HUES64 (cell line): ENCODE results near the gene AGA.

Experiments
- H3K27ac ChIP-seq: 2 replicates; pipeline ENCODE4 v1.7.0; 2013; ENCODE audit warnings: low read depth, low read length, inconsistent platforms
- H3K27me3 ChIP-seq: 2 replicates; pipeline ENCODE4 v1.6.1; 2013; ENCODE audit warnings: mild to moderate bottlenecking, low read length; ENCODE audit not compliant: insufficient read depth
- H3K36me3 ChIP-seq: 2 replicates; pipeline ENCODE4 v1.6.1; 2013; ENCODE audit warnings: mild to moderate bottlenecking, low read length; ENCODE audit not compliant: insufficient read depth
- H3K4me1 ChIP-seq: 2 replicates; pipeline ENCODE4 v1.6.1; 2013; ENCODE audit warnings: mild to moderate bottlenecking, low read length, moderate library complexity; ENCODE audit not compliant: insufficient read depth
- H3K4me3 ChIP-seq: 2 replicates; pipeline ENCODE4 v1.5.1; 2013; ENCODE audit warnings: mild to moderate bottlenecking, low read length, moderate library complexity
- H3K9ac ChIP-seq: 2 replicates; pipeline ENCODE4 v1.6.1; 2013; ENCODE audit warnings: mild to moderate bottlenecking, low read depth, low read length
- H3K9me3 ChIP-seq: 2 replicates; pipeline ENCODE4 v1.6.1; 2013; ENCODE audit warnings: low read depth, low read length; ENCODE audit not compliant: insufficient read depth
- WGBS: fragments of 150-250, 120-280 bp; methylation state at CpG from one replicate; pipeline ENCODE4 v1.1.7; 2013; ENCODE audit warnings: missing lambda C conversion rate; 5-methylcytosine and 5-hydroxymethylcytosine counted together

AGA gene

DNA sequence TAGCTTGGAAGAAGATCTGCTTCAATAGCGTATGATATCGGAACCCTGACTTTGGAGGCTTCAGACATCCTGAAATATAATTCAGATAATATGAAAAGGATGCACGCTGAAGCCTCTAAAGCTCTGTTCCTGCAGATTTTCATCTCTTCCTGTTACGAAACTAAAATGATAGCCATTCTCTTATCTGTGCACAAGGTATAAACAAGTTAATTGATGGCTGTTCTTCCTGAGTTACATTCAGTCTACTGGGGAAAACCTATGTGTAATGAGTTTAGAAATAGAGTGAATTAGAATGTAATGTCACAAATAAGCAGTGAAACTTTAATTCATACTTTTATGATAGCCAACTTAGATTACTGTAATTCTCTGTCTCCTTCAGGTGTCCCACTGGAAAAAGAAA lies 36.8 kb upstream of the AGA start:
- H3K4me3 ChIP-seq: no peak overlapping the region
- 75% methylated on average over 4 of the region's 4 CpGs for WGBS

DNA sequence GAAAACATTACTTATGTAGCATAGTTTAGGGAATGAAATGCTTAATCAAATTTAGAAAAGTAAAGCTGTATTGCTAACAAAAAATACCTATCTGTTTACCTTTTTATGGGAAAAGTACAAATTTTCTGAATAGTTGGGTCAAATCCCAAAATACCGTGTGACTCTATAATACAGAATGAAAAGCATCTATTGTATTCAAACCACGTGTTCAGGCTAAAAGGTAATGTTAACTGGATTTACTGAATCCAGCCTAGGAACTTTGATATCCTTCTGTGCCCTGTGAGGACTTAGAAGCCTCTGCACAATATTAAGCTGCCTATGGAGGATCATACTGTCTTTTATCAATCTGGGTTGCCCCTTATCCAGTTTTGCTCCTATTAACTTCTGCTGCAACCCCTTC lies 36.3 kb upstream of the AGA start:
- WGBS: 84% methylated on average over 2 of the region's 2 CpGs
- H3K27ac ChIP-seq: no peak overlapping the region
- H3K9ac ChIP-seq: no peak overlapping the region
- H3K9me3 ChIP-seq: no peaks in the 10 kb centered on the region
- H3K4me3 ChIP-seq: no peak overlapping the region
- H3K27me3 ChIP-seq: no peaks in the 10 kb centered on the region
- H3K4me1 ChIP-seq: peaks cover 2% of the 10 kb centered on the region; the same call in 1 of the 2 replicates
- H3K36me3 ChIP-seq: no peaks in the 10 kb centered on the region

More for the DNA sequence above, 36.8 kb upstream of the AGA start:
- no peak overlapping the region for H3K27ac ChIP-seq
- H3K9ac ChIP-seq: no peak overlapping the region
- no peaks in the 10 kb centered on the region for H3K9me3 ChIP-seq
- H3K4me1 ChIP-seq: peaks cover 8% of the 10 kb centered on the region
- H3K27me3 ChIP-seq: no peaks in the 10 kb centered on the region
- no peaks in the 10 kb centered on the region for H3K36me3 ChIP-seq

DNA sequence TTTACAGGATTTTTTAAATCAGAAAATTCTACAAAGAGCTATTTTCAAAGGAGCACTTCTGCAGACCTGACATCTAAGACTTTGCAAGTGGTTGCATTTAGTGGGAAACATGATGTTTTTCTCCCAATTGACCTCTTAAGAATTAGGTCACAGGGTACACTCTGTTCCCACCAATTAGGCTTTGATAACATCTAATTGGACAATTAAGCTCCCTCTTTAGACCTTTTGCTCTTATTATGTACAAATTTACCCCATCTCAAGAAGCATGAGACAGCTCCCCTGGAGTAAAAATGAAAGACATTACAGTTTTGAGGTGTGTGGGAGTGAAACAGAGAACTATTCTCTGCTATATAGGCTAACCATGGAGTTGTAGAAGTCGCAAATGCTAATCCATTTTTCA lies 31.8 kb upstream of the AGA start:
- no peak overlapping the region for H3K27ac ChIP-seq
- no peak overlapping the region for H3K9ac ChIP-seq
- H3K4me3 ChIP-seq: no peak overlapping the region
- H3K4me1 ChIP-seq: no peaks in the 10 kb centered on the region
- H3K27me3 ChIP-seq: no peaks in the 10 kb centered on the region
- 97% methylated on average over 1 of the region's 1 CpG for whole genome bisulfite sequencing
- no peaks in the 10 kb centered on the region for H3K9me3 ChIP-seq
- H3K36me3 ChIP-seq: no peaks in the 10 kb centered on the region

DNA sequence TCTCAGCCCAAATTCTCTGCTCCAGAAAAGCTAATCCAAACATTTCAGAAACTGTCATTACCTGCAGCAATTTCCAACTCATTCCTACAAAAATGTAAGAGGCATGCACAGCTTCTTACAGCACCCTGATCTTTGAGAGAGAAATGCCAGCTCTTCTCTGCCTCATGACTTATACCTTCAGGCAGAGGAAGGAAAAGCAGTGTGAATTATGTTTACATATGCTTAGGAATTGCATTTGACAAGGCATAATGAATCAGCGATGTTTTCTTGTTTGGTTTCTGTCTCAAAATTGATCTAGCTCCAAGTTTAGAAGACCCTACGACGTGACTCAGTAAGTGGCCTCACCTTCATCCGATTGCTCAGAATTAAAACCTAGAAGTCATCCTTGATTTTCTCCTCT lies 21.8 kb upstream of the AGA start:
- no peak overlapping the region for H3K27ac ChIP-seq
- WGBS: 96% methylated on average over 4 of the region's 4 CpGs
- H3K4me1 ChIP-seq: peaks cover 9% of the 10 kb centered on the region; the same call in 1 of the 2 replicates
- no peaks in the 10 kb centered on the region for H3K9me3 ChIP-seq
- H3K4me3 ChIP-seq: no peak overlapping the region
- H3K27me3 ChIP-seq: no peaks in the 10 kb centered on the region
- no peak overlapping the region for H3K9ac ChIP-seq
- H3K36me3 ChIP-seq: no peaks in the 10 kb centered on the region

DNA sequence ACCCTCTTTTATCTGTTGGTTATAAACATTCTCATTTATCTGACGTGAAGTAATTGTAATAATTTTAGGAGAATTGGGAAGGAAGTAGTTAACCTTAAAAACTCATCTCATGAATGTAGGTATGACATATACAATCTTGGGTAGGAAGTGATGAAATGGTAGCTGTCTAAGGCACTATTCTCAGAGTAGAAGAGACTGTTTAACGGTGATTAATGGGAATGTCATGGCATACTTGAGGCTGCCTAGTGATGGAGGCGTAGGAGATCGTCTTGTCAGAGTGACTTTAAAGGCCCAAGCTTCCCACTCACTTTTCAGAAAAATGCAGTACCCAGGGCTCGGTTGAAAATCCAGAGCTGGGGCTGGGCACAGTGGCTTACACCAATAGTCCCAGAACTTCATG lies 19.4 kb upstream of the AGA start:
- Histone ChIP-seq H3K9me3 (no peaks in the 10 kb centered on the region), H3K4me3 (no peak overlapping the region), H3K9ac (no peak overlapping the region), H3K36me3 (no peaks in the 10 kb centered on the region), H3K4me1 (peaks cover 9% of the 10 kb centered on the region; the same call in 1 of the 2 replicates), H3K27me3 (no peaks in the 10 kb centered on the region), H3K27ac (no peak overlapping the region)
- 97% methylated on average over 4 of the region's 5 CpGs for WGBS

GRCh38 chr4:177460460-177460859 lies 18.2 kb upstream of the AGA start:
- Histone ChIP-seq H3K4me3 (no peak overlapping the region), H3K36me3 (no peaks in the 10 kb centered on the region), H3K27ac (no peak overlapping the region), H3K9ac (no peak overlapping the region), H3K4me1 (peaks cover 9% of the 10 kb centered on the region; the same call in 1 of the 2 replicates), H3K9me3 (no peaks in the 10 kb centered on the region), H3K27me3 (no peaks in the 10 kb centered on the region)
- WGBS: 100% methylated on average over 1 of the region's 2 CpGs

- 94% methylated on average over 5 of the region's 6 CpGs for WGBS
- no peak overlapping the region for H3K9ac ChIP-seq
- no peaks in the 10 kb centered on the region for H3K27me3 ChIP-seq
- H3K4me3 ChIP-seq: no peak overlapping the region
- H3K9me3 ChIP-seq: no peaks in the 10 kb centered on the region
- H3K27ac ChIP-seq: no peak overlapping the region
- H3K4me1 ChIP-seq: no peaks in the 10 kb centered on the region; the same call in 1 of the 2 replicates
- H3K36me3 ChIP-seq: no peaks in the 10 kb centered on the region
Observed at GRCh38 chr4:177455561-177455970, 13.3 kb upstream of the AGA start.

DNA sequence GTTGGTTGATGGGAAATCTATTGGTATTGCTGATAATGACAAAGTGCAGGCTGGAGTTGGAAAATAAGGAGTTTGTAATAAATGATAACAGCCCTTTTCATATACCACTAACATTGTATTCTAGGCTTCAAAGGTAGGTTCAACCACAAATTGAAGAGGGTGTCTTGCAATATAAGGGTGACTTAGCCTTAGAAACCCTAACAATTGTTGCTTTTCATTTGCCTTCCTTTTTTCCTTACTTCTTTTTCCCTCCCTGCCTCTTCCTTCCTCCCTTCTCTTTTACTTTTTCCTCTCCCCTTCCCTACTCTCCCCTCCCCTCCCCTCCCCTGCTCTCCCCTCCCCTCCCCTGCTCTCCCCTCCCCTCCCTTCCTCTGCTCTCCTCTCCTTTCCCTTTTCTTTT lies 10.9 kb upstream of the AGA start:
- H3K27ac ChIP-seq: no peak overlapping the region
- H3K27me3 ChIP-seq: no peaks in the 10 kb centered on the region
- no peak overlapping the region for H3K9ac ChIP-seq
- no peaks in the 10 kb centered on the region for H3K9me3 ChIP-seq
- no peaks in the 10 kb centered on the region; the same call in 1 of the 2 replicates for H3K4me1 ChIP-seq
- H3K36me3 ChIP-seq: no peaks in the 10 kb centered on the region
- H3K4me3 ChIP-seq: no peak overlapping the region

DNA sequence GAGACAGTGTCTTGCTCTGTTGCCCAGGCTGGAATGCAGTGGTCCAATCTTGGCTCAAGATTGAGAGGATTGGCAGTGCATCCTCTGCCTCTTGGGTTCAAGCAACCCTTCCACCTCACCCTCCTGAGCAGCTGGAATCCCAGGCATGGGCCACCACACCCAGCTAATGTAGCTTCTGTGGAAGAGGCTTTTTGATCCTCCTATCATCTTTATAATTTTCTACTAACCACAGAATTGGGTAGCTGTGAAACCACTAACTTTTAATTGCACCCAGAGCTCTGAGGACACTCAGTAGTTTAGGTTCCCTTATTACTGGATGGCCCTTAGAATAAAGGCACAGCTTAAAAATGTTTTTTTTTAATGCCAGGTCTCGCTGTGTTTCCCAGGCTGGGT lies 8.9 kb upstream of the AGA start:
- H3K4me3 ChIP-seq: no peak overlapping the region
- H3K27ac ChIP-seq: no peak overlapping the region
- H3K9me3 ChIP-seq: no peaks in the 10 kb centered on the region
- H3K9ac ChIP-seq: no peak overlapping the region
- no peaks in the 10 kb centered on the region for H3K27me3 ChIP-seq
- WGBS: 96% methylated on average over 1 of the region's 1 CpG
- H3K4me1 ChIP-seq: no peaks in the 10 kb centered on the region; the same call in 1 of the 2 replicates
- no peaks in the 10 kb centered on the region for H3K36me3 ChIP-seq

DNA sequence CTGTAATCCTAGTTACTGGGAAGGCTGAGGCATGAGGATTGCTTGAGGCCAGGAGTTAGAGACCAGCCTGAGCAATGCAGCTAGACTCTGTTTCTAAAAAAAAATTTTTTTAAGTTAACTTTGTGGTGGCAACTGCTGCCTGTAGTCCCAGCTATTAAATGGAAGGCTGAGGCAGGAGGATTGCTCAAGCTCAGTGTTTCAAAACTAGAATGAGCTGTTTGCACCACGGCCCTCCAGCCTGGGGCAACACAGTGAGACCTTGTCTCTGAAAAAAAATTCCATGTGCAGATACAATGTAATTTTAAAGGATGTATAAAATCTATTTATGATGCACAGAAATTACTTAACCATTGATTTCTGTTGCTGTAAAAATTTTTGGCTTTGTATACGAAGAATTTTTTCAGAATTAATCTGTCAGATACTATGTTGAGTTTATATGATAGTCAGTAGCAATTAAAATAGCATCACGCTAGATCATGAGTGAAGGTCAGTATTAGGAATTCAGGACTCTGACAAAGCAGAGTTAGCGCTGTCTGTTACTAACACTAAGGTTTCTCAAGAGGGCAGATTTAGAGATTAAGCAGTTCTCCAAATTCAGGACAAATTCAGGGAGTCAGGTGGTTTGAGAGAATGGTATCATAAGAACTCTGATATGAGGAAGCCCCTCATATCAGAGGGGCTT lies 8.3 kb upstream of the AGA start:
- no peaks in the 10 kb centered on the region for H3K36me3 ChIP-seq
- 95% methylated on average over 4 of the region's 4 CpGs for WGBS
- no peak overlapping the region for H3K9ac ChIP-seq
- no peaks in the 10 kb centered on the region for H3K9me3 ChIP-seq
- H3K4me3 ChIP-seq: no peak overlapping the region
- no peak overlapping the region for H3K27ac ChIP-seq
- H3K27me3 ChIP-seq: no peaks in the 10 kb centered on the region
- H3K4me1 ChIP-seq: no peaks in the 10 kb centered on the region; the same call in 1 of the 2 replicates

GRCh38 chr4:177448850-177449249 lies 6.6 kb upstream of the AGA start:
- Histone ChIP-seq H3K27me3 (no peaks in the 10 kb centered on the region), H3K9me3 (no peaks in the 10 kb centered on the region), H3K4me3 (no peak overlapping the region), H3K9ac (no peak overlapping the region), H3K27ac (no peak overlapping the region), H3K36me3 (no peaks in the 10 kb centered on the region), H3K4me1 (no peaks in the 10 kb centered on the region)
- WGBS: no CpG with 5 or more reads among the region's 1 CpG
